ENCODE measurements around the gene CAPN10.

DNA sequence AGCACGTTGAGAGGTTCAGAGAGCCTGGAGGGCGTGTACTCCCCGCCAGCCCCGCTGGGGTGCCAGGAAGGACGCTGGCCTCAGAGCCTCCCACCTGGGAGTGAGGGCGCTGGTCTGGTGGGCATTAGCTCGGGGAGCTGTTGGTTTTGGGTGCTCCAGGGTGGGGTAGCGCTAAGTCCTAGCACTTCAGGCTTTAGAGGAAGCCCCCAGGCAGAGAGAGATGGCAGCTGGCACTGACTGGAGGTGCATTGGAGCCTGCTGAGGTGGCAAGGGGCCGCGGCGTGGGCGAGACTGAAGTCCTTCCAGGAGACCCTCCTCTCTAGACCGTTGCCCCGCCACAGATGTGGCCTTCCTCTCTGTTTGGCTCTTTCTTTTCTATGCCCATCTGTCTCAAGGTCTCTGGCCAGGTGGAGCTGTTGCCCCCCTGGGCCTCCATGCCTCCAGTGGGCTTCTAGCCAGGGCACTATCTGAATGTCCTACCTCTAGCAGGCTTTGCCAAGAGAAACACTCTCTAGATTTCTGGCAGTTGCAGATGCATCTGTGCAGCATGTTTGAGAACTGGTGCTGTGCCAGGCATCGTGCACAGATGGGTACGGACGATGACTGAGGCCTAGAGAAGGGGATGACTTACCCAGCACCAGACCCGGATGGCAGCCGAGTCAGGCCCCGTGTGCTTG, 6.6 kb downstream of the CAPN10 start:
- TF ChIP-seq, protein P1, sequence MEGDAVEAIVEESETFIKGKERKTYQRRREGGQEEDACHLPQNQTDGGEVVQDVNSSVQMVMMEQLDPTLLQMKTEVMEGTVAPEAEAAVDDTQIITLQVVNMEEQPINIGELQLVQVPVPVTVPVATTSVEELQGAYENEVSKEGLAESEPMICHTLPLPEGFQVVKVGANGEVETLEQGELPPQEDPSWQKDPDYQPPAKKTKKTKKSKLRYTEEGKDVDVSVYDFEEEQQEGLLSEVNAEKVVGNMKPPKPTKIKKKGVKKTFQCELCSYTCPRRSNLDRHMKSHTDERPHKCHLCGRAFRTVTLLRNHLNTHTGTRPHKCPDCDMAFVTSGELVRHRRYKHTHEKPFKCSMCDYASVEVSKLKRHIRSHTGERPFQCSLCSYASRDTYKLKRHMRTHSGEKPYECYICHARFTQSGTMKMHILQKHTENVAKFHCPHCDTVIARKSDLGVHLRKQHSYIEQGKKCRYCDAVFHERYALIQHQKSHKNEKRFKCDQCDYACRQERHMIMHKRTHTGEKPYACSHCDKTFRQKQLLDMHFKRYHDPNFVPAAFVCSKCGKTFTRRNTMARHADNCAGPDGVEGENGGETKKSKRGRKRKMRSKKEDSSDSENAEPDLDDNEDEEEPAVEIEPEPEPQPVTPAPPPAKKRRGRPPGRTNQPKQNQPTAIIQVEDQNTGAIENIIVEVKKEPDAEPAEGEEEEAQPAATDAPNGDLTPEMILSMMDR (optimal IDR thresholded peaks at IDR 0.05 in 1 of 3, IDR thresholded peaks at IDR 0.05 in 1 of 3, conservative IDR thresholded peaks at IDR 0.05 in 1 of 3; ENCODE audit: extremely low read depth in 1 of 3, insufficient read depth in 2 of 3, low read length in 3 of 3): no peak
- TF ChIP-seq EZH2 (IDR thresholded peaks at IDR 0.05; ENCODE audit: low read length): no peak

All from keratinocyte (primary cell).